SK-N-SH treated with all-trans-retinoic acid at 6 μM for 48 hours (cell line): ENCODE data around the gene TRPM2.

Source experiments
- ATAC-seq: fragments of 200-7000 bp; cut with Tn5 transposase; 3 replicates; pipeline ENCODE4 v1.9.1; 2020; ENCODE audit warnings: mild to moderate bottlenecking, moderate library complexity
- ARNTL ChIP-seq: fragments of 450-650 bp; formaldehyde crosslinking; IDR thresholded peaks from 2 replicates; pipeline ENCODE4 v1.5.0; 2020; ENCODE audit warnings: low read depth, mild to moderate bottlenecking, moderate library complexity, borderline replicate concordance
- BACH2 ChIP-seq: fragments of 250-450 bp; sonication (Bioruptor Pico); IDR thresholded peaks from 2 replicates; pipeline ENCODE4 v1.9.0; 2021; ENCODE audit warnings: mild to moderate bottlenecking, borderline replicate concordance
- CSDC2 ChIP-seq: fragments of 250-450 bp; sonication (Bioruptor Pico); IDR thresholded peaks from 2 replicates; pipeline ENCODE4 v1.5.0; 2020; ENCODE audit warnings: mild to moderate bottlenecking, moderate library complexity
- ESRRG ChIP-seq: fragments of 250-450 bp; sonication (Bioruptor Pico); IDR thresholded peaks from 2 replicates; pipeline ENCODE4 v1.6.1; 2021; ENCODE audit warnings: mild to moderate bottlenecking
- GLIS3 ChIP-seq: fragments of 250-450 bp; sonication (Bioruptor Pico); IDR thresholded peaks from 2 replicates; pipeline ENCODE4 v1.5.0; 2020; ENCODE audit warnings: mild to moderate bottlenecking, moderate library complexity
- OSR1 ChIP-seq: fragments of 250-450 bp; sonication (Bioruptor Pico); IDR thresholded peaks from 2 replicates; pipeline ENCODE4 v1.8.0; 2022; ENCODE audit warnings: moderate library complexity, mild to moderate bottlenecking, inconsistent platforms
- PPARA ChIP-seq: fragments of 250-450 bp; sonication (Bioruptor Pico); IDR thresholded peaks from 2 replicates; pipeline ENCODE4 v1.5.0; 2020; ENCODE audit warnings: mild to moderate bottlenecking, borderline replicate concordance
- RARB ChIP-seq: fragments of 250-450 bp; sonication (Bioruptor Pico); IDR thresholded peaks from 2 replicates; pipeline ENCODE4 v1.8.0; 2021; ENCODE audit warnings: mild to moderate bottlenecking, moderate library complexity
- SNAI2 ChIP-seq: fragments of 250-450 bp; sonication (Bioruptor Pico); IDR thresholded peaks from 2 replicates; pipeline ENCODE4 v1.5.0; 2020; ENCODE audit warnings: mild to moderate bottlenecking, moderate library complexity
- TCF4 ChIP-seq: fragments of 250-450 bp; sonication (Bioruptor Pico); IDR thresholded peaks from 2 replicates; pipeline ENCODE4 v1.8.0; 2021; ENCODE audit warnings: mild to moderate bottlenecking, moderate library complexity, borderline replicate concordance
- TOX ChIP-seq: fragments of 250-450 bp; sonication (Bioruptor Pico); IDR thresholded peaks from 2 replicates; pipeline ENCODE4 v1.8.0; 2021; ENCODE audit warnings: mild to moderate bottlenecking, moderate library complexity, borderline replicate concordance
- ZC3H10 ChIP-seq: fragments of 250-450 bp; sonication (Bioruptor Pico); IDR thresholded peaks from 2 replicates; pipeline ENCODE4 v1.5.1; 2021; ENCODE audit warnings: mild to moderate bottlenecking, moderate library complexity
- ZFP3 ChIP-seq: fragments of 250-450 bp; sonication (Bioruptor Pico); IDR thresholded peaks from 2 replicates; pipeline ENCODE4 v1.5.0; 2020; ENCODE audit warnings: mild to moderate bottlenecking, moderate library complexity
- ZFP30 ChIP-seq: fragments of 450-650 bp; formaldehyde crosslinking; IDR thresholded peaks from 2 replicates; pipeline ENCODE4 v1.5.0; 2022; ENCODE audit warnings: mild to moderate bottlenecking, moderate library complexity
- ZNF565 ChIP-seq: fragments of 450-650 bp; formaldehyde crosslinking; conservative IDR thresholded peaks from 2 replicates; pipeline ENCODE4 v1.5.0; 2020; ENCODE audit warnings: low read depth, mild to moderate bottlenecking, moderate library complexity
- ZNF8 ChIP-seq: fragments of 450-650 bp; formaldehyde crosslinking; IDR thresholded peaks from 2 replicates; pipeline ENCODE4 v1.5.0; 2020; ENCODE audit warnings: mild to moderate bottlenecking, moderate library complexity
- TF ChIP-seq, protein P1 (sequence below): fragments of 250-450 bp; sonication (Bioruptor Pico); IDR thresholded peaks from 2 replicates; pipeline ENCODE4 v1.8.0; 2021; ENCODE audit warnings: low read depth, mild to moderate bottlenecking, moderate library complexity, borderline replicate concordance
- TF ChIP-seq, protein P2 (sequence below): fragments of 250-450 bp; sonication (Bioruptor Pico); IDR thresholded peaks from 2 replicates; pipeline ENCODE4 v1.8.0; 2020; ENCODE audit warnings: mild to moderate bottlenecking, moderate library complexity, borderline replicate concordance
- TF ChIP-seq, protein P3 (sequence below): fragments of 250-450 bp; sonication (Bioruptor Pico); IDR thresholded peaks from 2 replicates; pipeline ENCODE4 v1.5.1; 2020; ENCODE audit warnings: low read depth, mild to moderate bottlenecking, moderate library complexity
- TF ChIP-seq, protein P4 (sequence below): fragments of 250-450 bp; sonication (Bioruptor Pico); IDR thresholded peaks from 2 replicates; pipeline ENCODE4 v1.5.1; 2021; ENCODE audit warnings: mild to moderate bottlenecking, moderate library complexity
- TF ChIP-seq, protein P5 (sequence below): fragments of 250-450 bp; sonication (Bioruptor Pico); IDR thresholded peaks from 2 replicates; pipeline ENCODE4 v1.5.0; 2020; ENCODE audit warnings: mild to moderate bottlenecking, moderate library complexity

Gene TRPM2

DNA sequence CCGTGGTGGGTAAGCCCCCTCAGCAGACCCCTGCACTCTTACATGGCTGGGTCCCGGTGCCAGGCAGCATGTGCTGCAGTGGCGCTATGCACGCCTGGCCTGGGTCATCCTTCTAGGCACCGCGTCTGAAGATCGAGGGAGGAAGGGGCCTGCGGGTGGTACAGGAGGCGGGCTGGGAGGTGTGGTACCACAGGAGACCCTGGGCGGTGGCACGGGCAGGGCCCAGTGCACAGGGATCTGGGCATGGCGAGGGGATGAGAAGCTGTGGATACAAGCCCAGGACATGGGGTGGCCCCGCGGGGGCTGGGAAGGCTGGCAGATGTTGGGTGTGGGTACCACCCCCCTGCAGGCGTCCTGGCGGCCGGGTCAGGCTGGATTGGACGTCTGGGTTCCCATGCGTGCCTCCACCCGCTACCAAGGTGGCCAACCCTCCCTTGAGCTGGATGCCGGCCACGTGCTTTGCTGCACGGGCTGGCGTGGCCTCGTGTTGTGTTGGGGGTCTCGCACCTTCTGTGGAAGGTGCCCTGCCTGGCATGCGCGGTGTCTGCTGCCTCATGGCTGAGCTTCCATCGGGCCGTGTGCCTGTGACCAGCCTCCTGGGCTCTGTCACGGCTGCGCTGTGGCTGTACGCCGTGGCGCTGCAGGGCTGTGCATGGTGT, 33.9 kb upstream of the TRPM2 start:
- no peak for ATAC-seq
- TF ChIP-seq, protein P1, sequence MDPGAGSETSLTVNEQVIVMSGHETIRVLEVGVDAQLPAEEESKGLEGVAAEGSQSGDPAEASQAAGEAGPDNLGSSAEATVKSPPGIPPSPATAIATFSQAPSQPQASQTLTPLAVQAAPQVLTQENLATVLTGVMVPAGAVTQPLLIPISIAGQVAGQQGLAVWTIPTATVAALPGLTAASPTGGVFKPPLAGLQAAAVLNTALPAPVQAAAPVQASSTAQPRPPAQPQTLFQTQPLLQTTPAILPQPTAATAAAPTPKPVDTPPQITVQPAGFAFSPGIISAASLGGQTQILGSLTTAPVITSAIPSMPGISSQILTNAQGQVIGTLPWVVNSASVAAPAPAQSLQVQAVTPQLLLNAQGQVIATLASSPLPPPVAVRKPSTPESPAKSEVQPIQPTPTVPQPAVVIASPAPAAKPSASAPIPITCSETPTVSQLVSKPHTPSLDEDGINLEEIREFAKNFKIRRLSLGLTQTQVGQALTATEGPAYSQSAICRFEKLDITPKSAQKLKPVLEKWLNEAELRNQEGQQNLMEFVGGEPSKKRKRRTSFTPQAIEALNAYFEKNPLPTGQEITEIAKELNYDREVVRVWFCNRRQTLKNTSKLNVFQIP (CRISPR knock-in tag): no peak
- TF ChIP-seq TOX (no peak), ZFP30 (CRISPR knock-in tag) (no peak), ARNTL (CRISPR knock-in tag) (no peak), BACH2 (CRISPR knock-in tag) (no peak), ZC3H10 (no peak), ZNF565 (CRISPR knock-in tag) (no peak), OSR1 (no peak), SNAI2 (CRISPR knock-in tag) (no peak)
- TF ChIP-seq, all 23 proteins: peak for 0

DNA sequence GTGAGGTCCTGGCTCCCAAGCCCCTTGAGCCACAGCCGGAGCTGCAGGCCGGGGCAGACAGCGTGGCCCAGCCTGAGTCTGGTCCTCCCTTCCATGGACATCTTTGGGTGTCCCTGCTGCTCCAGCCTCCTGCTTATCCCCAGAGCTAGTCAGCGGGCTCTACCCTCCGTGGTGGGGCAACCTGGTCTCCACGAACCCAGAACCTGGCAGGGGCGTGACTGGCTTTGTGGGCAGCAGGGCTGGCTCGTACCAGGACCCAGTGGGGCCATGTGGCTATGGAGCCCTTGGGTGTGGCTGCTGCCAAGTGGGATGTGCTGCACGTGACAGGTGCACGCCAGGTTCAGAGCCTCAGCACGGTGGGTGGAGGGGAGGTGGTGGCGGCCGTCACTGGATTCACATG, 32.6 kb upstream of the TRPM2 start:
- TF ChIP-seq SNAI2 (CRISPR knock-in tag) (no peak), CSDC2 (CRISPR knock-in tag) (no peak), ARNTL (CRISPR knock-in tag) (no peak), ZFP30 (CRISPR knock-in tag) (no peak), BACH2 (CRISPR knock-in tag) (no peak), ZNF565 (CRISPR knock-in tag) (no peak), OSR1 (no peak), ESRRG (CRISPR knock-in tag) (no peak), PPARA (CRISPR knock-in tag) (no peak), ZFP3 (CRISPR knock-in tag) (no peak), TCF4 (CRISPR knock-in tag) (no peak), ZC3H10 (no peak)
- TF ChIP-seq, protein P2, sequence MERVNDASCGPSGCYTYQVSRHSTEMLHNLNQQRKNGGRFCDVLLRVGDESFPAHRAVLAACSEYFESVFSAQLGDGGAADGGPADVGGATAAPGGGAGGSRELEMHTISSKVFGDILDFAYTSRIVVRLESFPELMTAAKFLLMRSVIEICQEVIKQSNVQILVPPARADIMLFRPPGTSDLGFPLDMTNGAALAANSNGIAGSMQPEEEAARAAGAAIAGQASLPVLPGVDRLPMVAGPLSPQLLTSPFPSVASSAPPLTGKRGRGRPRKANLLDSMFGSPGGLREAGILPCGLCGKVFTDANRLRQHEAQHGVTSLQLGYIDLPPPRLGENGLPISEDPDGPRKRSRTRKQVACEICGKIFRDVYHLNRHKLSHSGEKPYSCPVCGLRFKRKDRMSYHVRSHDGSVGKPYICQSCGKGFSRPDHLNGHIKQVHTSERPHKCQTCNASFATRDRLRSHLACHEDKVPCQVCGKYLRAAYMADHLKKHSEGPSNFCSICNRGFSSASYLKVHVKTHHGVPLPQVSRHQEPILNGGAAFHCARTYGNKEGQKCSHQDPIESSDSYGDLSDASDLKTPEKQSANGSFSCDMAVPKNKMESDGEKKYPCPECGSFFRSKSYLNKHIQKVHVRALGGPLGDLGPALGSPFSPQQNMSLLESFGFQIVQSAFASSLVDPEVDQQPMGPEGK (CRISPR knock-in tag): no peak
- no peak for ATAC-seq

DNA sequence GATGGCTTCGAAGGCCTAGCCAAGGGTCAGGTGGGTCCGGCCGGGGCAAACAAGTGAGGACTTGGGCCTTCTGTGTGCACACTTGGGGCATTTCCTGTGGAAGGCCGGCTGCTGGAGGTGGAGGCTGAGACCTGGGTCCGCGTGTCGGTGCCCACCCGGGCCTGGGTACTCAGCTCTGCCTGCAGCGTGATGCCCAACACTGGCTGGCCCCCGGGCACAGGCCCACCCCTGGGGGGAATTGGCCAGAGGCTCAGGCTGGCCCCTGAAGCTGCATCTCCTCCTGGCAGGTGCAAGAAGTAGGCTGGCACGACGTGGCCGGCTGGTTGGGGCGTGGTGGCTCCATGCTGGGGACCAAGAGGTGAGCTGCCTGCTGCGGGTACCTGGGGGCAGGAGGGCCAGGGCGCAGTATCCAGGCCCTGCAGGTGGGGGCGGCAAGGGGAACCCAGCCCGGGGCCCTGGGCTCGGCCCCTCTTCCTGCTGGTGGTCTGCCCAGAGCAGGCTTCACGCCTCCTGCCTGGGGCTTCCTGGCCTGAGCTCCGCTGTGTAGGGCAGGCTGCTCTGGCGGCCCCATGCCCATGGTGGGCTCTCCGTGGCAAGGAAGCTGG, 31.5 kb upstream of the TRPM2 start:
- no peak for ATAC-seq
- TF ChIP-seq, protein P2 (CRISPR knock-in tag): no peak
- TF ChIP-seq, protein P3, sequence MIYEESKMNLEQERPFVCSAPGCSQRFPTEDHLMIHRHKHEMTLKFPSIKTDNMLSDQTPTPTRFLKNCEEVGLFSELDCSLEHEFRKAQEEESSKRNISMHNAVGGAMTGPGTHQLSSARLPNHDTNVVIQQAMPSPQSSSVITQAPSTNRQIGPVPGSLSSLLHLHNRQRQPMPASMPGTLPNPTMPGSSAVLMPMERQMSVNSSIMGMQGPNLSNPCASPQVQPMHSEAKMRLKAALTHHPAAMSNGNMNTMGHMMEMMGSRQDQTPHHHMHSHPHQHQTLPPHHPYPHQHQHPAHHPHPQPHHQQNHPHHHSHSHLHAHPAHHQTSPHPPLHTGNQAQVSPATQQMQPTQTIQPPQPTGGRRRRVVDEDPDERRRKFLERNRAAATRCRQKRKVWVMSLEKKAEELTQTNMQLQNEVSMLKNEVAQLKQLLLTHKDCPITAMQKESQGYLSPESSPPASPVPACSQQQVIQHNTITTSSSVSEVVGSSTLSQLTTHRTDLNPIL: no peak
- TF ChIP-seq TOX (no peak), ARNTL (CRISPR knock-in tag) (no peak), CSDC2 (CRISPR knock-in tag) (no peak), RARB (no peak), OSR1 (no peak), ZFP30 (CRISPR knock-in tag) (no peak), ZC3H10 (no peak), ZNF8 (CRISPR knock-in tag) (no peak), ZFP3 (CRISPR knock-in tag) (no peak), TCF4 (CRISPR knock-in tag) (no peak), GLIS3 (CRISPR knock-in tag) (no peak)
- TF ChIP-seq, protein P4, sequence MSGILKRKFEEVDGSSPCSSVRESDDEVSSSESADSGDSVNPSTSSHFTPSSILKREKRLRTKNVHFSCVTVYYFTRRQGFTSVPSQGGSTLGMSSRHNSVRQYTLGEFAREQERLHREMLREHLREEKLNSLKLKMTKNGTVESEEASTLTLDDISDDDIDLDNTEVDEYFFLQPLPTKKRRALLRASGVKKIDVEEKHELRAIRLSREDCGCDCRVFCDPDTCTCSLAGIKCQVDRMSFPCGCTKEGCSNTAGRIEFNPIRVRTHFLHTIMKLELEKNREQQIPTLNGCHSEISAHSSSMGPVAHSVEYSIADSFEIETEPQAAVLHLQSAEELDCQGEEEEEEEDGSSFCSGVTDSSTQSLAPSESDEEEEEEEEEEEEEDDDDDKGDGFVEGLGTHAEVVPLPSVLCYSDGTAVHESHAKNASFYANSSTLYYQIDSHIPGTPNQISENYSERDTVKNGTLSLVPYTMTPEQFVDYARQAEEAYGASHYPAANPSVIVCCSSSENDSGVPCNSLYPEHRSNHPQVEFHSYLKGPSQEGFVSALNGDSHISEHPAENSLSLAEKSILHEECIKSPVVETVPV (CRISPR knock-in tag): no peak
- TF ChIP-seq, protein P5, sequence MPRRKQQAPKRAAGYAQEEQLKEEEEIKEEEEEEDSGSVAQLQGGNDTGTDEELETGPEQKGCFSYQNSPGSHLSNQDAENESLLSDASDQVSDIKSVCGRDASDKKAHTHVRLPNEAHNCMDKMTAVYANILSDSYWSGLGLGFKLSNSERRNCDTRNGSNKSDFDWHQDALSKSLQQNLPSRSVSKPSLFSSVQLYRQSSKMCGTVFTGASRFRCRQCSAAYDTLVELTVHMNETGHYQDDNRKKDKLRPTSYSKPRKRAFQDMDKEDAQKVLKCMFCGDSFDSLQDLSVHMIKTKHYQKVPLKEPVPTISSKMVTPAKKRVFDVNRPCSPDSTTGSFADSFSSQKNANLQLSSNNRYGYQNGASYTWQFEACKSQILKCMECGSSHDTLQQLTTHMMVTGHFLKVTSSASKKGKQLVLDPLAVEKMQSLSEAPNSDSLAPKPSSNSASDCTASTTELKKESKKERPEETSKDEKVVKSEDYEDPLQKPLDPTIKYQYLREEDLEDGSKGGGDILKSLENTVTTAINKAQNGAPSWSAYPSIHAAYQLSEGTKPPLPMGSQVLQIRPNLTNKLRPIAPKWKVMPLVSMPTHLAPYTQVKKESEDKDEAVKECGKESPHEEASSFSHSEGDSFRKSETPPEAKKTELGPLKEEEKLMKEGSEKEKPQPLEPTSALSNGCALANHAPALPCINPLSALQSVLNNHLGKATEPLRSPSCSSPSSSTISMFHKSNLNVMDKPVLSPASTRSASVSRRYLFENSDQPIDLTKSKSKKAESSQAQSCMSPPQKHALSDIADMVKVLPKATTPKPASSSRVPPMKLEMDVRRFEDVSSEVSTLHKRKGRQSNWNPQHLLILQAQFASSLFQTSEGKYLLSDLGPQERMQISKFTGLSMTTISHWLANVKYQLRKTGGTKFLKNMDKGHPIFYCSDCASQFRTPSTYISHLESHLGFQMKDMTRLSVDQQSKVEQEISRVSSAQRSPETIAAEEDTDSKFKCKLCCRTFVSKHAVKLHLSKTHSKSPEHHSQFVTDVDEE (CRISPR knock-in tag): no peak
- TF ChIP-seq, protein P1 (CRISPR knock-in tag): no peak
